IPS-20b (cell line): ENCODE measurements around the gene SYNDIG1.

Experiments
- H3K27ac ChIP-seq: one replicate; pipeline ENCODE4 v1.5.1; 2013; ENCODE audit warnings: low read length
- H3K27me3 ChIP-seq: 2 replicates; pipeline ENCODE4 v1.6.1; 2013; ENCODE audit warnings: mild to moderate bottlenecking, low read length, inconsistent platforms; ENCODE audit not compliant: insufficient read depth
- H3K36me3 ChIP-seq: 2 replicates; pipeline ENCODE4 v1.6.1; 2013; ENCODE audit warnings: low read depth, mild to moderate bottlenecking, inconsistent platforms, low read length, moderate library complexity; ENCODE audit not compliant: insufficient read depth
- H3K4me1 ChIP-seq: 2 replicates; pipeline ENCODE4 v1.6.1; 2013; ENCODE audit warnings: mild to moderate bottlenecking, control low read depth, inconsistent platforms, low read length, moderate library complexity; ENCODE audit not compliant: insufficient read depth
- H3K4me3 ChIP-seq: 2 replicates; pipeline ENCODE4 v1.5.1; 2013; ENCODE audit warnings: mild to moderate bottlenecking, low read length, inconsistent platforms
- H3K9ac ChIP-seq: 2 replicates; pipeline ENCODE4 v1.6.1; 2013; ENCODE audit warnings: low read depth, mild to moderate bottlenecking, inconsistent platforms, low read length, moderate library complexity
- H3K9me3 ChIP-seq: 2 replicates; pipeline ENCODE4 v1.6.1; 2013; ENCODE audit warnings: mild to moderate bottlenecking, low read depth, low read length, inconsistent platforms; ENCODE audit not compliant: insufficient read depth

The SYNDIG1 gene

DNA sequence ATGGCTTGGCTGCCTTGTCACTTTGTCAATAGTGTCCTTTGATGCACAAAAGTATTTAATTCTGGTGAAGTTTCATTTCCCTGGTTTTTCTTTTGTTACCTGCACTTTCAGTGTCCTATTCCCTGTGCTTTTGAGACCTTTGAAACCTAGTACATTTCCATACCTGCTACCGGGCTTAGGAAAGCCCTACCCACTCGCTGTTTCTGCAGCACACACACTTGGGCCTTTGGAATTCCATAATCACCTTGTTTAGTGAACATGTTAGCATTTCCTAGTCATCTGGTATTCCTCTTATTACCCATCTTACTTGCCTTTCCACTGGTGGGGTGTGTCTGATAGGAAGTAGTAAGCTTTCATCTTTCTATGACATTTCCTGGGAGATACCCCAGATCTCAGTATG lies 19.3 kb upstream of the SYNDIG1 start:
- Histone ChIP-seq H3K9ac (no peak overlapping the region), H3K27me3 (no peaks in the 10 kb centered on the region), H3K4me3 (no peak overlapping the region), H3K27ac (no peak overlapping the region), H3K9me3 (no peaks in the 10 kb centered on the region), H3K36me3 (no peaks in the 10 kb centered on the region), H3K4me1 (peaks cover 6% of the 10 kb centered on the region; the same call in 1 of the 2 replicates)

- no peaks in the 10 kb centered on the region for H3K9me3 ChIP-seq
- no peak overlapping the region for H3K9ac ChIP-seq
- no peaks in the 10 kb centered on the region for H3K36me3 ChIP-seq
- H3K4me1 ChIP-seq, result peaks cover 5% of the 10 kb centered on the region; the same call in 1 of the 2 replicates
- no peak overlapping the region for H3K4me3 ChIP-seq
- no peak overlapping the region for H3K27ac ChIP-seq
- no peaks in the 10 kb centered on the region for H3K27me3 ChIP-seq
Measured at GRCh38 chr20:24450624-24451376, 18.6 kb upstream of the SYNDIG1 start.

DNA sequence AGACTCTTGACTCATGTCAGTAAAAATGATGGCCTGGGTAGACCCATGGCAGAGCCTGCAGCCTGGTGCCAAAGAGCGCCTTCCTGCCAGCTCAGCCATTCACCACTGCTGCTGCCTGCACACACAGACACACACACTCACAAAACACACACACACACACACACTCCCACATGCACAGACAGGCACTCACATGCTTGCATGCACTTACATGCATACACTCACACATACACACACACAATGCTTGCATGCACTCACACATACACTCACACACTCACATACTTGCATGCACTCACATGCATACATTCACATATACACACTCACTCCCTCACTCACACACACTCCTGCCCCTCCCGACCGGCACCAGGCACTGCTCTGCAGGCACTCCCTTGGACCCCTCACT lies 18.0 kb upstream of the SYNDIG1 start:
- Histone ChIP-seq H3K4me3 (no peak overlapping the region), H3K27me3 (no peaks in the 10 kb centered on the region), H3K27ac (no peak overlapping the region), H3K4me1 (peaks cover 5% of the 10 kb centered on the region; the same call in 1 of the 2 replicates), H3K36me3 (no peaks in the 10 kb centered on the region), H3K9ac (no peak overlapping the region), H3K9me3 (no peaks in the 10 kb centered on the region)

GRCh38 chr20:24452016-24452415 lies 17.4 kb upstream of the SYNDIG1 start:
- no peaks in the 10 kb centered on the region for H3K27me3 ChIP-seq
- no peak overlapping the region for H3K27ac ChIP-seq
- no peaks in the 10 kb centered on the region for H3K36me3 ChIP-seq
- H3K9me3 ChIP-seq, result no peaks in the 10 kb centered on the region
- peaks cover 5% of the 10 kb centered on the region; the same call in 1 of the 2 replicates for H3K4me1 ChIP-seq
- no peak overlapping the region for H3K9ac ChIP-seq
- no peak overlapping the region for H3K4me3 ChIP-seq

DNA sequence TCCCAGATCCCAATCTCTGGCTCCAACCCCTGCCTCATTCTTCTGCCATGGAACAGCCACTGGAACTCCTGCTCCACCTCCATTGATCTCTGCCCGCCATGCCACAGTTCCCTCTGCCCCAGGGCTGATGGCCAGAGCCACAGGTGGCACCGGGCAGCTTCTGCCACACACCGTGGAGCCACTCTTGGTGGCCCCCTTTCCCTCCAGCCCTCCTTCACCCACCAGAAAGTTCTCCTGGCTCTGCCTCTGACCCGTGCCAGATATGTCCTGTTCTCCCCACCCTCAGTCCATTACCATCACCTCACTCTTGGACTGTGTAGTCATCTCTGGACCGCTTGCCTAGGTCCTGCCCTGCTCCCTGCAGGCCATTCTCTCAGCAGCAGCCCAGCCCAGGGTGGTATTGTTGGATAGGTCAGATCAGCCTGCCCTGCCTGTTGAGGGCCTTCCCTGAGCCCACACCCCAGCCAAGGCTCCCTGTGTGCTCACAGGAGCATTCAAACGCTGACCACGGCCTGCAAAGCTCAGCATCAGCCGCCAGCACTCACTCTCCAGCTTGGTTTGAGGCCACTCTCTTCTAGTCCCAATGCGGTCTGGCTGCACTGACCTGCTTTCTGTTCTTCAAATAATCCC lies 16.8 kb upstream of the SYNDIG1 start:
- Histone ChIP-seq H3K36me3 (no peaks in the 10 kb centered on the region), H3K9ac (no peak overlapping the region)

DNA sequence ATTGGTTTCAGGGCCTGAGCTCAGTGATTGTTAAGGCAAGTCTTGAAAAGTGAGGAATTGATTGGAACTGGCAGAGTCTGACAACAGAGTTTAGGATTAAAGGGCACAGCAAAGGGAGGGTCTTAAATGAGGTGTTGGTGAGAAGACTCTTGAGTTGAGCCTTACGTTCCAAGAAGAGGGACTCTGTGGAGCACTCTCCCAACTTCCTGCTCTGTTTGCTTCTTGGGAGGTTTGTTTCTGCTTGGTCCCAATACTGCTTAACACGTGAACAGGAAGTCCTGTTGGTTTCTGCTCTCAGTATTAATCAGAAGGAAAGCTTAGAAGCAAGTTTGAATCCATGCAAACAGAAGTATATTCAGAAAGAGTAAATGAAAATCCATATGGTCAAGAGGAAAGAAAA lies 15.6 kb upstream of the SYNDIG1 start:
- H3K9me3 ChIP-seq, result no peaks in the 10 kb centered on the region
- H3K27ac ChIP-seq, result no peak overlapping the region
- H3K9ac ChIP-seq, result no peak overlapping the region
- no peak overlapping the region for H3K4me3 ChIP-seq
- H3K4me1 ChIP-seq, result peaks cover 5% of the 10 kb centered on the region; the same call in 1 of the 2 replicates
- no peaks in the 10 kb centered on the region for H3K36me3 ChIP-seq
- H3K27me3 ChIP-seq, result peaks cover 10% of the 10 kb centered on the region; the same call in 1 of the 2 replicates

More for the DNA sequence above, 16.8 kb upstream of the SYNDIG1 start:
- H3K27ac ChIP-seq, result no peak overlapping the region
- peaks cover 5% of the 10 kb centered on the region; the same call in 1 of the 2 replicates for H3K4me1 ChIP-seq
- H3K4me3 ChIP-seq, result no peak overlapping the region
- no peaks in the 10 kb centered on the region for H3K27me3 ChIP-seq
- no peaks in the 10 kb centered on the region for H3K9me3 ChIP-seq

GRCh38 chr20:24455081-24455480 lies 14.3 kb upstream of the SYNDIG1 start:
- no peak overlapping the region for H3K4me3 ChIP-seq
- no peaks in the 10 kb centered on the region for H3K36me3 ChIP-seq
- no peaks in the 10 kb centered on the region for H3K9me3 ChIP-seq
- no peak overlapping the region for H3K9ac ChIP-seq
- H3K27ac ChIP-seq, result no peak overlapping the region
- H3K4me1 ChIP-seq, result peaks cover 10% of the 10 kb centered on the region
- H3K27me3 ChIP-seq, result peaks cover 12% of the 10 kb centered on the region; the same call in 1 of the 2 replicates

DNA sequence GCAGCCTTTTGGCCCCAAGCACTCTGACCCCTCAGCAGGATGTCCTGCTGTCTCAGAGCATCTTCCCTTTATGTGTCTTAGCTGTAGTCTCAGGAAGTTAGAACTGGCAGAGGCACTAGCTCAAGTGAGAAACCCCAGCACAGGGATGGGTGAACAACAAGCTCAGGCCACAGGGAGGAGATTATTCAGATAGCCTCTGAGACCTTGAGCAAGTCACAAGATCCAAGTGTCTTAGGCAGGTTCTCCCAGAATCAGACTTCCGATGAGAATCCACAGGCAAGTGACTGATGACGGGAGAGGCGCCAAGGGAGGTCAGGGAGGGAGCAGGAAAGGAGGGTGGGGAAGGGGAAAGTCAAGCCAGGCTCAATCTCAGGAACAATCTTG lies 13.0 kb upstream of the SYNDIG1 start:
- peaks cover 12% of the 10 kb centered on the region; the same call in 1 of the 2 replicates for H3K27me3 ChIP-seq
- peaks cover 13% of the 10 kb centered on the region for H3K4me1 ChIP-seq
- H3K9ac ChIP-seq, result no peak overlapping the region
- H3K9me3 ChIP-seq, result no peaks in the 10 kb centered on the region
- H3K4me3 ChIP-seq, result no peak overlapping the region
- no peak overlapping the region for H3K27ac ChIP-seq
- H3K36me3 ChIP-seq, result no peaks in the 10 kb centered on the region

- no peak overlapping the region for H3K4me3 ChIP-seq
- H3K27ac ChIP-seq, result no peak overlapping the region
- no peaks in the 10 kb centered on the region for H3K36me3 ChIP-seq
- H3K9me3 ChIP-seq, result no peaks in the 10 kb centered on the region
- H3K27me3 ChIP-seq, result peaks cover 12% of the 10 kb centered on the region; the same call in 1 of the 2 replicates
- peaks cover 32% of the 10 kb centered on the region for H3K4me1 ChIP-seq
- H3K9ac ChIP-seq, result no peak overlapping the region
Measured at GRCh38 chr20:24458436-24458835, 11.0 kb upstream of the SYNDIG1 start.

GRCh38 chr20:24459733-24460132 lies 9.7 kb upstream of the SYNDIG1 start:
- Histone ChIP-seq H3K27ac (no peak overlapping the region), H3K9ac (no peak overlapping the region), H3K27me3 (peaks cover 18% of the 10 kb centered on the region), H3K4me1 (peaks cover 35% of the 10 kb centered on the region), H3K9me3 (no peaks in the 10 kb centered on the region), H3K36me3 (no peaks in the 10 kb centered on the region), H3K4me3 (no peak overlapping the region)

DNA sequence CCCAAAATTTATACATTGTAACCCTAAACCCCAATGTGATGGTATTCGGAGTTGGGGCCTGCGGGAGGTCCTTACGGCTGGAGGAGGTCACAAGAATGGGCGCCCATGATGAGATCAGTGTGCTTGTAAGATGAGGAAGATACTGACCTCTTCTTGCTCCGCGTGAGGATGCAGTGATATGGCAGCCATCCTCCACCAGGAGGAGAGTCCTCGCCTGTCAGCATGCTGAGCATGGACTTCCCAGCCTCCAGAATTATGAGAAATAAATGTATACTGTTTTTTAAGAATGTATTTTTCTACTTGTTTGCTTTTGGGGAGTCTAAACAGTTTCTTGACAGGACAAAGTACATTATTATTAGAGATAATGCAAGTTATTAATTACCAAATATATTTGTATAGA lies 8.7 kb upstream of the SYNDIG1 start:
- H3K27me3 ChIP-seq, result peaks cover 28% of the 10 kb centered on the region
- H3K9me3 ChIP-seq, result no peaks in the 10 kb centered on the region
- peaks cover 30% of the 10 kb centered on the region for H3K4me1 ChIP-seq
- no peak overlapping the region for H3K9ac ChIP-seq
- H3K27ac ChIP-seq, result no peak overlapping the region
- H3K36me3 ChIP-seq, result no peaks in the 10 kb centered on the region
- H3K4me3 ChIP-seq, result no peak overlapping the region

GRCh38 chr20:24461848-24462247 lies 7.6 kb upstream of the SYNDIG1 start:
- Histone ChIP-seq H3K4me3 (peak overlapping the region; percentile 40; the same call in 1 of the 2 replicates), H3K27ac (no peak overlapping the region), H3K9ac (0 out of 2 replicates have a peak overlapping the region, but pooled peaks have one; percentile 12), H3K9me3 (no peaks in the 10 kb centered on the region), H3K27me3 (peaks cover 39% of the 10 kb centered on the region), H3K36me3 (no peaks in the 10 kb centered on the region), H3K4me1 (peaks cover 30% of the 10 kb centered on the region)
